HG03565 (cell line): ENCODE measurements around the gene KIAA0040.

Experiments
- ATAC-seq: cut with Tn5 transposase; IDR thresholded peaks from one replicate; pipeline ENCODE4 v1.9.1; 2021; ENCODE audit warnings: mild to moderate bottlenecking, moderate library complexity; ENCODE audit not compliant: unreplicated experiment

The KIAA0040 gene

GRCh38 chr1:175192630-175193526 lies at the start of gene KIAA0040:
Gene KIAA0040 (minus strand): TSS chr1:175192776. CDS start chr1:175161013, 31,763 bp downstream.
- no peak for ATAC-seq

- ATAC-seq = peak; percentile 64
These were observed 44.8 kb upstream of the KIAA0040 start for GRCh38 chr1:175237389-175237788.

GRCh38 chr1:175234639-175235038 lies 42.1 kb upstream of the KIAA0040 start:
- no peak for ATAC-seq

- no peak for ATAC-seq
These were observed 39.8 kb upstream of the KIAA0040 start for GRCh38 chr1:175232335-175232734.

- peak; percentile 10 for ATAC-seq
These were observed 33.2 kb upstream of the KIAA0040 start for GRCh38 chr1:175225805-175226129.

- no peak for ATAC-seq
These were observed 29.8 kb upstream of the KIAA0040 start for GRCh38 chr1:175222296-175222938.

GRCh38 chr1:175221557-175222175 lies 29.1 kb upstream of the KIAA0040 start:
- no peak for ATAC-seq

- no peak for ATAC-seq
These were observed 28.4 kb upstream of the KIAA0040 start for GRCh38 chr1:175220853-175221556.

- ATAC-seq = no peak
These were observed 27.2 kb upstream of the KIAA0040 start for GRCh38 chr1:175219774-175220173.

- ATAC-seq = no peak
These were observed 26.3 kb upstream of the KIAA0040 start for GRCh38 chr1:175218786-175219434.

GRCh38 chr1:175217721-175218531 lies 25.4 kb upstream of the KIAA0040 start:
- ATAC-seq = no peak

GRCh38 chr1:175216444-175216843 lies 23.9 kb upstream of the KIAA0040 start:
- no peak for ATAC-seq

GRCh38 chr1:175211656-175212055 lies 19.1 kb upstream of the KIAA0040 start:
- ATAC-seq = no peak

GRCh38 chr1:175210744-175211143 lies 18.2 kb upstream of the KIAA0040 start:
- ATAC-seq = no peak

- ATAC-seq = peak; percentile 42
These were observed 16.9 kb upstream of the KIAA0040 start for GRCh38 chr1:175209493-175209921.

GRCh38 chr1:175208773-175209492 lies 16.4 kb upstream of the KIAA0040 start:
- ATAC-seq = peak; percentile 68

GRCh38 chr1:175207971-175208370 lies 15.4 kb upstream of the KIAA0040 start:
- ATAC-seq = no peak

GRCh38 chr1:175206687-175207086 lies 14.1 kb upstream of the KIAA0040 start:
- no peak for ATAC-seq

- peak; percentile 69 for ATAC-seq
These were observed 11.8 kb upstream of the KIAA0040 start for GRCh38 chr1:175204330-175204729.
